WTC11 (cell line): ENCODE results near the gene TF.

Experiments used
- NFE2L1 ChIP-seq: sonication (generic); formaldehyde crosslinking; IDR thresholded peaks from 2 replicates; pipeline ENCODE4 v1.8.1; 2023; ENCODE audit warnings: missing genetic modification reagents
- ZNF138 ChIP-seq: sonication (generic); formaldehyde crosslinking; conservative IDR thresholded peaks from 2 replicates; pipeline ENCODE4 v1.8.1; 2022; ENCODE audit warnings: mild to moderate bottlenecking, moderate library complexity, missing genetic modification reagents
- ZNF317 ChIP-seq: sonication (generic); formaldehyde crosslinking; IDR thresholded peaks from 2 replicates; pipeline ENCODE4 v1.8.1; 2023; ENCODE audit warnings: low read depth, mild to moderate bottlenecking, moderate library complexity, missing genetic modification reagents, borderline replicate concordance
- TF ChIP-seq, protein P1 (sequence below): fragments of 200-600 bp; IDR thresholded peaks from 2 replicates; pipeline ENCODE4 v1.8.0; 2022; ENCODE audit warnings: antibody characterized with exemption
- TF ChIP-seq, protein P2 (sequence below): sonication (generic); formaldehyde crosslinking; IDR thresholded peaks from 2 replicates; pipeline ENCODE4 v1.8.1; 2023; ENCODE audit warnings: mild to moderate bottlenecking, missing genetic modification reagents, borderline replicate concordance

DNA sequence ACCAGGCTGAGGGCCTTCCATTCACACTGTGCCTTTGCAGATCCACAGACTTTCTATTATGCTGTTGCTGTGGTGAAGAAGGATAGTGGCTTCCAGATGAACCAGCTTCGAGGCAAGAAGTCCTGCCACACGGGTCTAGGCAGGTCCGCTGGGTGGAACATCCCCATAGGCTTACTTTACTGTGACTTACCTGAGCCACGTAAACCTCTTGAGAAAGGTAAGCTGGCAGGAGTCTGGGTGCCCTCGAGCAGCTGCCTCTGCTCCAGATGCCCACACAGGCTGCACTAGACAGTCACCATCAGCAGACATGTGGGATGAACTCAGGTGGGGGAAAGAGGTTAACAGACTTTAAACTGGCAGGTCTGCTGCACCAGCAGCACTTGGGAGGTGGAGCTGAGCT, 8.3 kb downstream of the TF start:
- TF ChIP-seq ZNF317 (CRISPR knock-in tag), result no peak
- TF ChIP-seq NFE2L1 (CRISPR knock-in tag), result no peak
- TF ChIP-seq, protein P1, sequence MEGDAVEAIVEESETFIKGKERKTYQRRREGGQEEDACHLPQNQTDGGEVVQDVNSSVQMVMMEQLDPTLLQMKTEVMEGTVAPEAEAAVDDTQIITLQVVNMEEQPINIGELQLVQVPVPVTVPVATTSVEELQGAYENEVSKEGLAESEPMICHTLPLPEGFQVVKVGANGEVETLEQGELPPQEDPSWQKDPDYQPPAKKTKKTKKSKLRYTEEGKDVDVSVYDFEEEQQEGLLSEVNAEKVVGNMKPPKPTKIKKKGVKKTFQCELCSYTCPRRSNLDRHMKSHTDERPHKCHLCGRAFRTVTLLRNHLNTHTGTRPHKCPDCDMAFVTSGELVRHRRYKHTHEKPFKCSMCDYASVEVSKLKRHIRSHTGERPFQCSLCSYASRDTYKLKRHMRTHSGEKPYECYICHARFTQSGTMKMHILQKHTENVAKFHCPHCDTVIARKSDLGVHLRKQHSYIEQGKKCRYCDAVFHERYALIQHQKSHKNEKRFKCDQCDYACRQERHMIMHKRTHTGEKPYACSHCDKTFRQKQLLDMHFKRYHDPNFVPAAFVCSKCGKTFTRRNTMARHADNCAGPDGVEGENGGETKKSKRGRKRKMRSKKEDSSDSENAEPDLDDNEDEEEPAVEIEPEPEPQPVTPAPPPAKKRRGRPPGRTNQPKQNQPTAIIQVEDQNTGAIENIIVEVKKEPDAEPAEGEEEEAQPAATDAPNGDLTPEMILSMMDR, result no peak
- TF ChIP-seq ZNF138 (CRISPR knock-in tag), result no peak
- TF ChIP-seq, protein P2, sequence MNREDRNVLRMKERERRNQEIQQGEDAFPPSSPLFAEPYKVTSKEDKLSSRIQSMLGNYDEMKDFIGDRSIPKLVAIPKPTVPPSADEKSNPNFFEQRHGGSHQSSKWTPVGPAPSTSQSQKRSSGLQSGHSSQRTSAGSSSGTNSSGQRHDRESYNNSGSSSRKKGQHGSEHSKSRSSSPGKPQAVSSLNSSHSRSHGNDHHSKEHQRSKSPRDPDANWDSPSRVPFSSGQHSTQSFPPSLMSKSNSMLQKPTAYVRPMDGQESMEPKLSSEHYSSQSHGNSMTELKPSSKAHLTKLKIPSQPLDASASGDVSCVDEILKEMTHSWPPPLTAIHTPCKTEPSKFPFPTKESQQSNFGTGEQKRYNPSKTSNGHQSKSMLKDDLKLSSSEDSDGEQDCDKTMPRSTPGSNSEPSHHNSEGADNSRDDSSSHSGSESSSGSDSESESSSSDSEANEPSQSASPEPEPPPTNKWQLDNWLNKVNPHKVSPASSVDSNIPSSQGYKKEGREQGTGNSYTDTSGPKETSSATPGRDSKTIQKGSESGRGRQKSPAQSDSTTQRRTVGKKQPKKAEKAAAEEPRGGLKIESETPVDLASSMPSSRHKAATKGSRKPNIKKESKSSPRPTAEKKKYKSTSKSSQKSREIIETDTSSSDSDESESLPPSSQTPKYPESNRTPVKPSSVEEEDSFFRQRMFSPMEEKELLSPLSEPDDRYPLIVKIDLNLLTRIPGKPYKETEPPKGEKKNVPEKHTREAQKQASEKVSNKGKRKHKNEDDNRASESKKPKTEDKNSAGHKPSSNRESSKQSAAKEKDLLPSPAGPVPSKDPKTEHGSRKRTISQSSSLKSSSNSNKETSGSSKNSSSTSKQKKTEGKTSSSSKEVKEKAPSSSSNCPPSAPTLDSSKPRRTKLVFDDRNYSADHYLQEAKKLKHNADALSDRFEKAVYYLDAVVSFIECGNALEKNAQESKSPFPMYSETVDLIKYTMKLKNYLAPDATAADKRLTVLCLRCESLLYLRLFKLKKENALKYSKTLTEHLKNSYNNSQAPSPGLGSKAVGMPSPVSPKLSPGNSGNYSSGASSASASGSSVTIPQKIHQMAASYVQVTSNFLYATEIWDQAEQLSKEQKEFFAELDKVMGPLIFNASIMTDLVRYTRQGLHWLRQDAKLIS (CRISPR knock-in tag), result no peak
